Head of caudate nucleus (tissue), 42 donors: ENCODE data around the gene FAM237A.
A peak's percentile ranks its signal among the peaks of the same experiment; 100 is the strongest.

ENCODE experiments used
- DNase-seq, 42 donors: peaks; one replicate each; pipeline versions ENCODE4 v3.0.0 to v3.0.0-alpha.2; 2020 to 2021; ENCODE audit warnings: mixed read lengths in 7 of 42
- intact Hi-C: fragments of 100-400 bp; cut with DNase I; formaldehyde crosslinking; loops from one replicate; pipeline ENCODE4 v1.15.0; 2022

Gene FAM237A

DNA sequence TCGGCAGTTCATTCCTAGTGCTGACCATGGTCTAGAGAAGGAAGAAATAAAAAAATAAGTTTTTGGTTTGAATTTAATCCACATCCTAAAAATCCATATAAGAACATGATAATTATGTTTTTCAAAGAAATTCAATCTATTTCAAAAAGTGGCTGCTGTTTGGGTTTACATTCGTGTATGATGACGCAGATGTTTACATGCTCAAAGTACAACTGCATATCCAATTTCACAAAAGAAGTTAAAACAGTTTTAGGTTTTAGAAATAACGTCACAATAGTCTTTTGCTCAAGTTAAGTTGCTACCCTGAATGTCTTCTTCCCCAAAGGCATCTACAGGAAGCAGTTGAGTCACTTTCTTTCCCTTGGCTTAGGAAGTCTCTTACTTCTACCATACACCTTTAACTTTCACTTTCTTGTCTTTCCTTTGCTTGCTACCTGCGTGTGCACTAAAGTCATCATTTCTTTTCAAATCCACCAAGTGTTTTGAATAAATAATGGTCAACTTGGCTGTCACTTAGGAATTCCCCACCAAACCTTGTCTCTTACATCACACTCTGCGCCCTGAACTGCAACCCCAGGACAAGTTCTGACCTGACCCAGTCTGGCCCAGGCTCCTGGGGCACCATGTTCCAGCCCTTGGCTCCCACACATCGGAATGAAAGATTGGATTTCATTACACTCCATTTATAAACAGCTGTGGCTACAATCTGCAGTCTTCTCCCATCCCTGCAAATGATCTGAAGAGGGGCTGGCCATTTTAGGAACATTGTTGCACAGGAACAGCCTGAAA lies 28.4 kb downstream of the FAM237A start:
- no peak for DNase-seq
- intact Hi-C loops: no loop called here

GRCh38 chr2:206683546-206683945 lies 41.3 kb downstream of the FAM237A start:
- DNase-seq: no peak
- intact Hi-C loops: no loop called here

DNA sequence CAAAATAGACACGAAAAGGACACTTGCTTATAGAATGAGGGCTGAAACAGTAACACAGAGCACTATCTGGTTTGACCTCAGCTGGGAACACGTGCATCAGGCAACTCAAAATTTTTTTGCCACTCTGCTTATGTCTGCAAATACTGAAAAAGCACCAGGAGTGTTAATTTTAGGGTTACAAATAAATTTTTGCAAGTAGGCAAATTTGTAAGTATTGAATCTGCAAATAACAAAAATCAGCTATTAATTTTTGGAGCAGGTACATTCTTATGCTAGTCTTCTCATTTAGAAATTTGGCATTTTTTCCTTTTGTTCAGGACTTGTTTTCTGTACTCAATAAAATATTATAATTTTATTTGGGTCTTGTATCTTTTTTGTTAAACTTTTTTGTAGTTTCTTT lies 46.2 kb downstream of the FAM237A start:
- intact Hi-C loops: no loop called here
- no peak for DNase-seq

GRCh38 chr2:206688990-206689389 lies 46.7 kb downstream of the FAM237A start:
- intact Hi-C loops: no loop called here
- no peak for DNase-seq

- intact Hi-C loops: loop anchor here (2.0 to 10.0 kb wide), 3 partner anchors 92 to 782 kb away; no protein-coding TSS in a partner anchor
- DNase-seq: no peak
Measured at GRCh38 chr2:206692971-206693370, 50.7 kb downstream of the FAM237A start.

DNA sequence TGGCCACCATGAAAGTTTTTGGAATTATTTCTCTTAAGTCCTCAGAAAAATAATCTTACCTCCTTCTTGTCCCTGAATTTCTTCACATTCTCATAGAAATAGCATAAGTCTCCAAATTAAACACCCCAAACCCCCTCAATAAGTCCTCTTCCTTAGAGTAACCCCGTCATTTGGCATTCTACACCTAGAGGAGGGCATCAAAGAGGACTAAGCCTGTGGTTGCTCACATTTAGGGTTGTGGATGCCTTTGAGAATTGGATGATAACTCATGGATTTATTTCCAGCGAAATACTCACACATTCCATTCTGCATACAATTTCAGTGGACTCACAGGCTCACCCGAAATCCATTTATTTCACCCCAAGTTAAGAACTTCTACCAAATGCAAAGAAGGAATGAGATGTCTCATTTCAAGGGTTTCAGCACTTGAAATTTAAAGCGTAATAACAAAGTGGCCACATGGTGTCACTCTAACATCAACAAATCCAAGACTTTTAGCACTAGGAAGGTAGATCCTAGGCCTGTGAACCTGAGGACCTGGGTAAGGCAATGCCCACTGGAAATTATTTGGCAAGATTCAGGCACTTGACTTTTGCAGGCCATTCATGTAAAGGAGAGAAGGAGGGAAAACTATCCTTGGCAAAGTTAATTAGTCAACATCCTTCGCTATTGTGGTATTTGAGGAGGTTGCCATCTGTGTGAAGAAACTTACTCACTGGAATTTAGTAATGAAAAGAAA lies 51.3 kb downstream of the FAM237A start:
- DNase-seq: peak in 17 of 42 donors; percentile 8 to 77 (median 45)
- intact Hi-C loops: loop anchor here (2.0 to 10.0 kb wide), 3 partner anchors 91 to 781 kb away; no protein-coding TSS in a partner anchor

- intact Hi-C loops: loop anchor here (10.0 kb wide), 2 partner anchors 88 to 288 kb away; no protein-coding TSS in a partner anchor
Measured at GRCh38 chr2:206696910-206697309, 54.6 kb downstream of the FAM237A start.

DNA sequence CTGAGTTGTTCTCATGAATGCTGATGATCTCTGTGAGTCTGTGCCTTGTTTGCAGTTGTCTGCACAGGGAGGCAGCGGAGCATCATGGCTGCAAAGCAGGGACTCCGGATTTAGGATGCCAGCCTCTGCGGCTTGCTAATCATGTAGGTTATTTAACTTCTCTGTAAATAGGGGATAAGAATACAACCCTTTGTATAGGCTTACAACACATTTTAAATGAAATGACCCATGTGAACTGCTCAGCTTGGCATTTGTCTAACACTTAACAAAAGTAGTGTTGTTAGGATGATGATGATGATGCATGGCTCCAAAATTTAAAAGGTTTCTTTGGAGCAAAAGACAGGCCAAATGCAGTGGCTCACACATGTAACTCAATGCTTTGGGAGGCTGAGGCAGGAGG lies 56.5 kb downstream of the FAM237A start:
- intact Hi-C loops: loop anchor here (10.0 kb wide), 2 partner anchors 86 to 286 kb away; no protein-coding TSS in a partner anchor
- no peak for DNase-seq

More at GRCh38 chr2:206696910-206697309, 54.6 kb downstream of the FAM237A start:
- DNase-seq: no peak
